Measurements from ENCODE around the gene ABCA6. TPM values are rescaled to one million over a fixed set of nuclear protein-coding genes. Genes with fewer than 3 reads are reported as not detected.

Gene ABCA6
- total and polyA plus RNA-seq, 4 donors, result 1.9 to 132 (median 8.7) TPM

GRCh38 chr17:69090365-69090764 is 51.3 kb downstream of the ABCA6 start:
- DNase-seq (no peak), ATAC-seq (ENCODE audit: insufficient read depth, low FRiP score) (no peak)
- H3K36me3 ChIP-seq (ENCODE audit: control insufficient read depth in 4 of 4, insufficient read depth in 4 of 4, low read length in 4 of 4), result peaks cover 0 to 30% (median 8%) of the 10 kb centered on the region in 4 donors
- H3K9me3 ChIP-seq (ENCODE audit: control insufficient read depth in 4 of 4, insufficient read depth in 3 of 4, low read length in 3 of 4), result no peaks in the 10 kb centered on the region
- H3K9ac ChIP-seq (ENCODE audit: insufficient read depth in 1 of 2, low read length in 2 of 2), result no peak overlapping the region
- no peak for TF ChIP-seq CTCF (IDR thresholded peaks at IDR 0.05; ENCODE audit: control extremely low read depth, extremely low read depth)
- H3K27ac ChIP-seq (ENCODE audit: low read depth in 1 of 2, low read length in 1 of 2), result no peak overlapping the region
- peaks cover 0 to 6% (median 0%) of the 10 kb centered on the region in 5 donors for H3K4me1 ChIP-seq (ENCODE audit: control insufficient read depth in 5 of 5, insufficient read depth in 5 of 5, low read length in 5 of 5)
- WGBS, 2 donors, result 74 to 89% methylated on average over 4 of the region's 4 CpGs
- H3K27me3 ChIP-seq (ENCODE audit: control insufficient read depth in 3 of 3, insufficient read depth in 3 of 3, low read length in 2 of 3), result no peaks in the 10 kb centered on the region
- no peak overlapping the region for H3K4me3 ChIP-seq

- no peak overlapping the region for H3K4me3 ChIP-seq
- no peak overlapping the region for H3K9ac ChIP-seq (ENCODE audit: insufficient read depth in 1 of 2, low read length in 2 of 2)
- peaks cover 0 to 2% (median 0%) of the 10 kb centered on the region in 4 donors for H3K9me3 ChIP-seq (ENCODE audit: control insufficient read depth in 4 of 4, insufficient read depth in 3 of 4, low read length in 3 of 4)
- WGBS, 2 donors, result 77 to 78% methylated on average over 4 of the region's 4 CpGs
- H3K27ac ChIP-seq (ENCODE audit: low read depth in 1 of 2, low read length in 1 of 2), result no peak overlapping the region
- no peaks in the 10 kb centered on the region for H3K27me3 ChIP-seq (ENCODE audit: control insufficient read depth in 3 of 3, insufficient read depth in 3 of 3, low read length in 2 of 3)
- DNase-seq (no peak), ATAC-seq (ENCODE audit: insufficient read depth, low FRiP score) (no peak)
- no peak for TF ChIP-seq CTCF (IDR thresholded peaks at IDR 0.05; ENCODE audit: control extremely low read depth, extremely low read depth)
- H3K36me3 ChIP-seq (ENCODE audit: control insufficient read depth in 4 of 4, insufficient read depth in 4 of 4, low read length in 4 of 4), result peaks cover 0 to 32% (median 9%) of the 10 kb centered on the region in 4 donors
- H3K4me1 ChIP-seq (ENCODE audit: control insufficient read depth in 5 of 5, insufficient read depth in 5 of 5, low read length in 5 of 5), result peaks cover 0 to 6% (median 0%) of the 10 kb centered on the region in 5 donors
These were observed 53.0 kb downstream of the ABCA6 start for GRCh38 chr17:69088643-69089200.

GRCh38 chr17:69086641-69087040 is 55.1 kb downstream of the ABCA6 start:
- Histone ChIP-seq H3K9ac (ENCODE audit: insufficient read depth in 1 of 2, low read length in 2 of 2) (no peak overlapping the region), H3K4me1 (ENCODE audit: control insufficient read depth in 5 of 5, insufficient read depth in 5 of 5, low read length in 5 of 5) (no peaks in the 10 kb centered on the region), H3K27me3 (ENCODE audit: control insufficient read depth in 3 of 3, insufficient read depth in 3 of 3, low read length in 2 of 3) (no peaks in the 10 kb centered on the region), H3K27ac (ENCODE audit: low read depth in 1 of 2, low read length in 1 of 2) (no peak overlapping the region), H3K9me3 (ENCODE audit: control insufficient read depth in 4 of 4, insufficient read depth in 3 of 4, low read length in 3 of 4) (peaks cover 0 to 4% (median under 1%) of the 10 kb centered on the region in 4 donors), H3K4me3 (no peak overlapping the region), H3K36me3 (ENCODE audit: control insufficient read depth in 4 of 4, insufficient read depth in 4 of 4, low read length in 4 of 4) (peaks cover 1 to 40% (median 14%) of the 10 kb centered on the region in 4 donors)
- WGBS, 2 donors, result 99 to 100% methylated on average over 1 of the region's 1 CpG
- ATAC-seq (ENCODE audit: insufficient read depth, low FRiP score) (no peak), DNase-seq (no peak)
- no peak for TF ChIP-seq CTCF (IDR thresholded peaks at IDR 0.05; ENCODE audit: control extremely low read depth, extremely low read depth)

- Histone ChIP-seq H3K4me3 (no peak overlapping the region), H3K36me3 (ENCODE audit: control insufficient read depth in 4 of 4, insufficient read depth in 4 of 4, low read length in 4 of 4) (peaks cover 1 to 43% (median 18%) of the 10 kb centered on the region in 4 donors), H3K9ac (ENCODE audit: insufficient read depth in 1 of 2, low read length in 2 of 2) (no peak overlapping the region), H3K9me3 (ENCODE audit: control insufficient read depth in 4 of 4, insufficient read depth in 3 of 4, low read length in 3 of 4) (peaks cover 0 to 4% (median under 1%) of the 10 kb centered on the region in 4 donors), H3K27me3 (ENCODE audit: control insufficient read depth in 3 of 3, insufficient read depth in 3 of 3, low read length in 2 of 3) (no peaks in the 10 kb centered on the region), H3K4me1 (ENCODE audit: control insufficient read depth in 5 of 5, insufficient read depth in 5 of 5, low read length in 5 of 5) (no peaks in the 10 kb centered on the region), H3K27ac (ENCODE audit: low read depth in 1 of 2, low read length in 1 of 2) (no peak overlapping the region)
- TF ChIP-seq CTCF (IDR thresholded peaks at IDR 0.05; ENCODE audit: control extremely low read depth, extremely low read depth), result no peak
- WGBS, 2 donors, result 69 to 73% methylated on average over 13 of the region's 13 CpGs
- ATAC-seq (ENCODE audit: insufficient read depth, low FRiP score), result no peak
- peak in 1 of 3 donors; percentile 17 for DNase-seq
These were observed 56.8 kb downstream of the ABCA6 start for GRCh38 chr17:69084911-69085310.

All from lung (tissue), 12 donors.